A673 (cell line): ENCODE results near the gene TBC1D26. TPM values are rescaled to one million over a fixed set of nuclear protein-coding genes. Genes with fewer than 3 reads are reported as not detected.

ENCODE experiments used
- BruUV-seq: library from RNA; stranded (reverse); fragments of 400-500 nt; replicated peaks from 2 replicates; lab custom pipeline; 2021; lab: Mats Ljungman, UMichigan
- CTCF ChIA-PET: fragments of 300-600 bp; sonication (Branson Sonifier 250); formaldehyde crosslinking; loops from one replicate; lab custom pipeline; 2022; ENCODE audit warnings: antibody characterized with exemption; lab: Charles Lee
- POLR2A ChIA-PET: fragments of 300-600 bp; sonication (Branson Sonifier 250); formaldehyde crosslinking; loops from one replicate; lab custom pipeline; 2022; ENCODE audit warnings: antibody characterized with exemption; ENCODE audit not compliant: low non-redundant PET; lab: Charles Lee
- DNase-seq: peaks from one replicate; pipeline ENCODE4 v3.0.0-alpha.2; 2015; ENCODE audit warnings: low spot score
- H3K27ac ChIP-seq: fragments of 200-600 bp; sonication (generic); 2 replicates; pipeline ENCODE4 v1.5.1; 2016; ENCODE audit warnings: mixed run types, low read depth, mild to moderate bottlenecking, mixed read lengths, antibody characterized with exemption, low read length; ENCODE audit not compliant: poor library complexity, severe bottlenecking
- H3K27me3 ChIP-seq: fragments of 200-600 bp; sonication (generic); replicated peaks from 2 replicates; pipeline ENCODE4 v1.6.1; 2017; ENCODE audit warnings: mixed run types, low read depth, mild to moderate bottlenecking, mixed read lengths, antibody characterized with exemption, low read length; ENCODE audit not compliant: insufficient read depth, poor library complexity
- H3K36me3 ChIP-seq: fragments of 200-600 bp; sonication (generic); 2 replicates; pipeline ENCODE4 v1.6.1; 2016; ENCODE audit warnings: mixed run types, mild to moderate bottlenecking, mixed read lengths, antibody characterized with exemption, low read length; ENCODE audit not compliant: insufficient read depth, poor library complexity, severe bottlenecking
- H3K4me1 ChIP-seq: fragments of 200-600 bp; sonication (generic); 2 replicates; pipeline ENCODE4 v1.6.1; 2017; ENCODE audit warnings: mixed run types, mild to moderate bottlenecking, mixed read lengths, antibody characterized with exemption, low read length; ENCODE audit not compliant: insufficient read depth, poor library complexity, severe bottlenecking
- H3K4me3 ChIP-seq: fragments of 200-600 bp; sonication (generic); 2 replicates; pipeline ENCODE4 v1.5.1; 2016; ENCODE audit warnings: low read depth, mixed run types, mild to moderate bottlenecking, mixed read lengths, low read length; ENCODE audit not compliant: poor library complexity, severe bottlenecking
- H3K9me3 ChIP-seq: fragments of 200-600 bp; sonication (generic); 2 replicates; pipeline ENCODE4 v1.6.1; 2016; ENCODE audit warnings: mixed run types, low read depth, mild to moderate bottlenecking, mixed read lengths, antibody characterized with exemption, low read length; ENCODE audit not compliant: poor library complexity, severe bottlenecking
- CTCF ChIP-seq: fragments of 300-800, 200-600 bp; sonication (generic); conservative IDR thresholded peaks from 2 replicates; pipeline ENCODE4 v1.5.1; 2017; ENCODE audit warnings: low read depth, mild to moderate bottlenecking, antibody characterized with exemption, low read length, moderate library complexity, mixed read lengths
- EZH2 ChIP-seq: fragments of 200-600 bp; sonication (generic); IDR thresholded peaks from 2 replicates; pipeline ENCODE4 v1.6.1; 2017; ENCODE audit warnings: borderline replicate concordance, low read depth, mild to moderate bottlenecking, mixed read lengths, antibody characterized with exemption, low read length; ENCODE audit not compliant: poor library complexity, severe bottlenecking
- intact Hi-C: fragments of 100-400 bp; cut with micrococcal nuclease; formaldehyde crosslinking; loops from one replicate; pipeline ENCODE4 v1.10.0; 2022; ENCODE audit not compliant: unreplicated experiment
- total RNA-seq: library from RNA; stranded (reverse); gene quantifications from 2 replicates; pipeline ENCODE4 v1.2.3, GENCODE V29; 2021

The TBC1D26 gene
- total RNA-seq, 1 experiment from 2014 or later: 0.11 TPM

- BruUV-seq: no TSS peak
- intact Hi-C loops: no loop called here
- ChIA-PET CTCF (no interaction called here), POLR2A (no interaction called here)
- Histone ChIP-seq H3K4me1 (no peaks in the 10 kb centered on the region), H3K27ac (no peak overlapping the region), H3K27me3 (no peaks in the 10 kb centered on the region), H3K36me3 (no peaks in the 10 kb centered on the region), H3K9me3 (no peaks in the 10 kb centered on the region), H3K4me3 (no peak overlapping the region)
- no peak for DNase-seq
- TF ChIP-seq EZH2 (no peak), CTCF (no peak)
Measured at GRCh38 chr17:15741624-15742023, 9.5 kb downstream of the TBC1D26 start.

DNA sequence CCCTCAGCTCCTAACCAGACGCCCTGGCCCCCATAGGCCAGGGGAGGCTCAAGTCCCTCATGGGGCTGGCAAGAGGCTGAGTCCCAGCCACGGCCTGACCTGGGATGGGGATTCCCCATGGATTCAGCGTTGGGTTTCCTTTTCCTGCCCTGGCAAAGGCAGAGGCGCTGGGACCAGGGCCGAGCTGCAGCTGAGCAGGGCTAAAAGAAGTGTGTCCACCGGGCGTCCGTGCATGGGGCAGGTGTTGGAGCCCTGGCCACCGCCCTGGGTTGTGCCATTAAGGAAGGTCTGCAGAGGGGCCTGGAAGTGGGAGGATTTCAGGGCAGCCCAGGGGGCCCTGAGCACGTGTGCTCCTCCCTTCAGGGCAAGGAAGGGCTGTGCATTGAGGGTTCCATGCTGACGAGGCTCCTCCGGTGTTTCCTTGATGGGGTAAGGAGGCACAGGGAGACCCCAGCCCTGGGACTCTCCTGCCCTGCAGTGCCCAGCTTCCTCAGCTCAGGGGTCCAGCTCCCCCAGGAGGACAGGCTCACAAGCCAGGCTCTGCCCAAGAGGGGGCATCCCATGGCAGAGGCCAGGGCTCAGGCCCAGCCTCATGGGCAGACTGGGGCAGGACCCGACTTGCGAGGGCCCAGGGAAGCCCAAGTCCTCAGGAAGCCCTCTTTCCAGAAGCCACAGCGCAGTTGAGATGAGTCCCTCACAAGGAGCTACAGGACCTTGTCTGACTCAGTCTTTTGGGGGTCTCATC is 10.1 kb downstream of the TBC1D26 start:
- TF ChIP-seq CTCF (no peak), EZH2 (no peak)
- H3K9me3 ChIP-seq: no peaks in the 10 kb centered on the region
- DNase-seq: no peak
- no TSS peak for BruUV-seq
- no peaks in the 10 kb centered on the region for H3K4me1 ChIP-seq
- no peaks in the 10 kb centered on the region for H3K36me3 ChIP-seq
- ChIA-PET POLR2A (no interaction called here), CTCF (no interaction called here)
- no peak overlapping the region for H3K27ac ChIP-seq
- intact Hi-C loops: no loop called here
- H3K4me3 ChIP-seq: no peak overlapping the region
- H3K27me3 ChIP-seq: no peaks in the 10 kb centered on the region

- CTCF ChIA-PET: no interaction called here
- no peak for DNase-seq
- BruUV-seq: no TSS peak
- intact Hi-C loops: no loop called here
- Histone ChIP-seq H3K9me3 (no peaks in the 10 kb centered on the region), H3K36me3 (no peaks in the 10 kb centered on the region), H3K4me3 (no peak overlapping the region), H3K4me1 (no peaks in the 10 kb centered on the region), H3K27ac (no peak overlapping the region), H3K27me3 (no peaks in the 10 kb centered on the region)
- TF ChIP-seq EZH2: no peak
- TF ChIP-seq CTCF: no peak
- POLR2A ChIA-PET: no interaction called here
Measured at GRCh38 chr17:15742921-15743320, 10.8 kb downstream of the TBC1D26 start.
